H1 (cell line): Measurements from ENCODE around the gene KRTAP12-2. TPM values are rescaled to one million over a fixed set of nuclear protein-coding genes. Genes with fewer than 3 reads are reported as not detected.

Experiments
- CTCF ChIA-PET: fragments of 300-600 bp; sonication (Branson Sonifier 250); formaldehyde crosslinking; loops from one replicate; lab custom pipeline; 2021; ENCODE audit not compliant: partially characterized antibody; lab: Charles Lee
- POLR2A ChIA-PET: fragments of 300-600 bp; sonication (Branson Sonifier 250); formaldehyde crosslinking; loops from one replicate; lab custom pipeline; 2021; ENCODE audit warnings: inconsistent platforms; ENCODE audit not compliant: partially characterized antibody; lab: Charles Lee
- DNase-seq, 2 experiments: peaks; one replicate each; pipeline versions ENCODE4 v3.0.0 to v3.0.0-alpha.2; 2010 to 2022; ENCODE audit warnings: low spot score in 2 of 2, low read depth in 1 of 2, mixed read lengths in 1 of 2
- FAIRE-seq: peaks from 2 replicates; lab custom pipeline; 2011; peaks lifted over from hg19 to GRCh38; lab: Jason Lieb, UNC
- H2AFZ ChIP-seq: 2 replicates; pipeline ENCODE4 v1.8.1; 2012; ENCODE audit warnings: low read length, inconsistent platforms
- H2AK5ac ChIP-seq: 2 replicates; pipeline ENCODE4 v1.6.1; 2013; ENCODE audit warnings: low read depth, low read length
- H2BK120ac ChIP-seq: replicated peaks from 2 replicates; pipeline ENCODE3; 2013; ENCODE audit warnings: low read depth, low read length, inconsistent platforms
- H2BK12ac ChIP-seq: 2 replicates; pipeline ENCODE4 v1.6.1; 2013; ENCODE audit warnings: low read depth, low read length
- H2BK15ac ChIP-seq: 2 replicates; pipeline ENCODE4 v1.6.1; 2013; ENCODE audit warnings: low read length
- H2BK20ac ChIP-seq: 2 replicates; pipeline ENCODE4 v1.6.1; 2013; ENCODE audit warnings: low read length
- H2BK5ac ChIP-seq: 2 replicates; pipeline ENCODE4 v1.6.1; 2013; ENCODE audit warnings: low read depth, low read length
- H3K14ac ChIP-seq: 2 replicates; pipeline ENCODE4 v1.6.1; 2013; ENCODE audit warnings: inconsistent platforms; ENCODE audit not compliant: insufficient read length
- H3K18ac ChIP-seq: 2 replicates; pipeline ENCODE4 v1.6.1; 2013; ENCODE audit warnings: low read length; ENCODE audit errors: extremely low read depth
- H3K23ac ChIP-seq: 2 replicates; pipeline ENCODE4 v1.6.1; 2013; ENCODE audit warnings: inconsistent platforms; ENCODE audit not compliant: insufficient read length
- H3K23me2 ChIP-seq: 2 replicates; pipeline ENCODE4 v1.6.1; 2013; ENCODE audit warnings: low read depth, low read length
- H3K27ac ChIP-seq: 2 replicates; pipeline ENCODE4 v1.6.1; 2011; ENCODE audit warnings: low read depth, low read length, inconsistent platforms
- H3K27me3 ChIP-seq, 4 experiments: replicated peaks in 1 of 4; 1 replicate in 1 of 4; 2 replicates in 3 of 4; pipeline versions ENCODE4 v1.6.1 to v1.8.1; 2011 to 2013; ENCODE audit warnings: low read length in 3 of 4, mild to moderate bottlenecking in 3 of 4, inconsistent platforms in 2 of 4, mixed read lengths in 2 of 4, moderate library complexity in 1 of 4; ENCODE audit not compliant: control insufficient read depth in 3 of 4, insufficient read depth in 3 of 4; ENCODE audit errors: extremely low read depth in 1 of 4
- H3K36me3 ChIP-seq, 4 experiments: 2 replicates each; pipeline versions ENCODE4 v1.6.1 to v1.8.1; 2011 to 2013; ENCODE audit warnings: mild to moderate bottlenecking in 4 of 4, low read length in 3 of 4, moderate library complexity in 2 of 4, control low read depth in 1 of 4, inconsistent platforms in 1 of 4; ENCODE audit not compliant: insufficient read depth in 4 of 4, control insufficient read depth in 2 of 4
- H3K4ac ChIP-seq: replicated peaks from 2 replicates; pipeline ENCODE3; 2013; ENCODE audit warnings: low read length, low read depth, mixed read lengths, inconsistent platforms; ENCODE audit not compliant: insufficient read length
- H3K4me1 ChIP-seq, 4 experiments: replicated peaks in 1 of 4; 1 replicate in 1 of 4; 2 replicates in 3 of 4; pipeline versions ENCODE4 v1.6.1 to v1.8.1; 2011 to 2013; ENCODE audit warnings: low read length in 3 of 4, inconsistent platforms in 2 of 4, mixed read lengths in 1 of 4; ENCODE audit not compliant: insufficient read depth in 4 of 4, control insufficient read depth in 3 of 4
- H3K4me2 ChIP-seq, 2 experiments: 2 replicates each; pipeline versions ENCODE4 v1.6.1 to v1.8.1; 2011 to 2013; ENCODE audit warnings: low read depth in 2 of 2, low read length in 2 of 2, control low read depth in 1 of 2, inconsistent platforms in 1 of 2, mild to moderate bottlenecking in 1 of 2; ENCODE audit not compliant: insufficient read depth in 1 of 2
- H3K4me3 ChIP-seq, 4 experiments: fragments of 200-600, 300-600 bp in 1 of 4; sonication (generic), shearing (Covaris generic), sonication (Bioruptor Twin) in 1 of 4; 2 replicates each; pipeline versions ENCODE4 v1.5.1 to v1.8.1; 2011 to 2016; ENCODE audit warnings: low read length in 4 of 4, low read depth in 3 of 4, control low read depth in 2 of 4, inconsistent platforms in 2 of 4, mild to moderate bottlenecking in 2 of 4, mixed read lengths in 1 of 4, moderate library complexity in 1 of 4; ENCODE audit not compliant: insufficient read depth in 2 of 4; ENCODE audit errors: extremely low read depth in 1 of 4
- H3K56ac ChIP-seq: replicated peaks from 2 replicates; pipeline ENCODE3; 2013; ENCODE audit warnings: low read depth, mild to moderate bottlenecking, mixed read lengths, low read length, inconsistent platforms; ENCODE audit not compliant: insufficient read length
- H3K79me1 ChIP-seq: 2 replicates; pipeline ENCODE4 v1.6.1; 2013; ENCODE audit warnings: low read depth, low read length, control low read depth
- H3K79me2 ChIP-seq, 2 experiments: 2 replicates each; pipeline versions ENCODE4 v1.6.1 to v1.8.1; 2012 to 2013; ENCODE audit warnings: low read length in 2 of 2, mild to moderate bottlenecking in 2 of 2, inconsistent platforms in 1 of 2; ENCODE audit not compliant: insufficient read depth in 2 of 2, control insufficient read depth in 1 of 2
- H3K9ac ChIP-seq, 4 experiments: replicated peaks in 1 of 4; 1 replicate in 1 of 4; 2 replicates in 3 of 4; pipeline versions ENCODE4 v1.6.1 to v1.8.1; 2011 to 2013; ENCODE audit warnings: low read depth in 3 of 4, low read length in 3 of 4, control low read depth in 2 of 4, mild to moderate bottlenecking in 2 of 4, moderate library complexity in 2 of 4, inconsistent platforms in 1 of 4; ENCODE audit errors: extremely low read depth in 1 of 4
- H3K9me3 ChIP-seq, 2 experiments: 2 replicates each; pipeline versions ENCODE4 v1.6.1 to v1.8.1; 2012 to 2013; ENCODE audit warnings: mild to moderate bottlenecking in 2 of 2, moderate library complexity in 2 of 2, control low read depth in 1 of 2, inconsistent platforms in 1 of 2, low read depth in 1 of 2, low read length in 1 of 2, mixed read lengths in 1 of 2; ENCODE audit not compliant: insufficient read depth in 2 of 2
- H4K20me1 ChIP-seq, 2 experiments: replicated peaks in 1 of 2; 2 replicates each; pipeline versions ENCODE3 to v1.8.1; 2011 to 2013; ENCODE audit warnings: inconsistent platforms in 2 of 2, low read length in 2 of 2, mild to moderate bottlenecking in 1 of 2; ENCODE audit not compliant: insufficient read depth in 2 of 2, control insufficient read depth in 1 of 2
- H4K5ac ChIP-seq: 2 replicates; pipeline ENCODE4 v1.6.1; 2013; ENCODE audit warnings: low read length, low read depth, mixed read lengths, inconsistent platforms; ENCODE audit not compliant: insufficient read length
- H4K8ac ChIP-seq: 2 replicates; pipeline ENCODE4 v1.8.0; 2013; ENCODE audit warnings: mild to moderate bottlenecking, moderate library complexity, low read length, inconsistent platforms; ENCODE audit not compliant: insufficient read depth; ENCODE audit errors: extremely low read depth
- H4K91ac ChIP-seq: replicated peaks from 2 replicates; pipeline ENCODE3; 2013; ENCODE audit warnings: low read length, mixed read lengths, inconsistent platforms; ENCODE audit not compliant: insufficient read length
- ATF3 ChIP-seq: IDR thresholded peaks from 2 replicates; pipeline ENCODE4 v1.6.1; 2011; ENCODE audit warnings: low read depth, mild to moderate bottlenecking, low read length; ENCODE audit not compliant: insufficient read depth
- WGBS, 2 experiments: shearing (Covaris generic) in 1 of 2; methylation state at CpG; one replicate each; pipeline versions ENCODE4 v1.1.6 to v1.1.7; 2013 to 2015; ENCODE audit warnings: low lambda C conversion rate in 2 of 2, mixed read lengths in 2 of 2, inconsistent platforms in 1 of 2, low coverage in 1 of 2, missing lambda C conversion rate in 1 of 2; ENCODE audit not compliant: insufficient replicate concordance in 2 of 2, insufficient coverage in 1 of 2, insufficient read length in 1 of 2; ENCODE audit errors: extremely low coverage in 1 of 2, missing lambda C conversion rate in 1 of 2; 5-methylcytosine and 5-hydroxymethylcytosine counted together
- polyA plus RNA-seq, 7 experiments: library from polyadenylated mRNA; depleted of rRNA in 3 of 7; stranded (reverse) in 5 of 7; unstranded in 2 of 7; fragments of >200 nt in 5 of 7; fragments of 200-250 nt in 2 of 7; gene quantifications; 1 replicate in 5 of 7; 2 replicates in 1 of 7; 4 replicates in 1 of 7; pipeline versions ENCODE4 v1.2.1 to v1.2.3, GENCODE V29; 2011 to 2013; ENCODE audit warnings: missing spikeins in 2 of 7, mixed read lengths in 2 of 7
- total RNA-seq: library from RNA; stranded (reverse); fragmentation: NEBNext Ultra II Directional; extraction: Animal tissue kit (Norgen Biotek cat#: 25700); gene quantifications from 2 replicates; pipeline ENCODE4 v1.2.1, GENCODE V29; 2021

KRTAP12-2 gene
- total and polyA plus RNA-seq, 2 of the 8 experiments (the other 6 are each of a cell fraction or from before 2014, with no cell fraction given): 0.50 TPM; not detected in 1

DNA sequence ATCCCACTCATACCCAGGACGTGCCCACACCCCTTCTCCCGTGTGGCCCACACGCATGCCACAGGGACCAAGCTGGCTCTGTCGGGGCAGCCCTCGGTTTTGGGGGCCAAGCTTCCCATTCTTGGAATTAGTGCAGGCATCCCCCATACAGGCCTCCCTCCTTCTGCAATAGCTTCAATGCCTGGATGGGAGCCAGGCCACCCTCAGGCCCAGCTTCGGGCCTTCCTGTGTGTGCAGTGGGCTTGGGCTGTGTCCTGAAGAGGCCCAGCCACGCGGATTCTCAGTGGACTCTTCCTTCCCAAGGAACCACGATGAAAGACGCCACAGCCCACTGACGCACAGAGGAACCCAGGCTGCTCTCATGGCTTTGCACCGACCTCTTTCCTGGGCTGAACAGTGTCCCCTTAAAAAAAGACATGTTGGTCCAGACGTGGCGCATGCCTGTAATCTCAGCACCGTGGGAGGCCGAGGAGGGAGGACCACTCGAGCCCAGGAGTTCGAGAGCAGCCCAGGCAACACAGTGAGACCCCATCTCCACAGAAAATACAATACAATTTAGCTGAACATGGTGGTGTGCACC is 17.1 kb downstream of the KRTAP12-2 start:
- H3K56ac ChIP-seq: no peak overlapping the region
- H3K14ac ChIP-seq: no peak overlapping the region
- H3K4me1 ChIP-seq: peaks cover 0 to 14% (median 4%) of the 10 kb centered on the region in 4 experiments; a peak in 3 of 7 replicates
- DNase-seq: no peak
- no peak overlapping the region for H2BK15ac ChIP-seq
- CTCF ChIA-PET: interaction anchor here (0.7 to 1.3 kb wide), 3 partner anchors 26 to 144 kb away, joined by 3 to 4 read pairs (median 3); no protein-coding TSS in a partner anchor
- no peak overlapping the region for H4K5ac ChIP-seq
- no peaks in the 10 kb centered on the region for H3K36me3 ChIP-seq
- no peak overlapping the region for H3K4ac ChIP-seq
- no peak for FAIRE-seq
- no peak overlapping the region for H2BK12ac ChIP-seq
- POLR2A ChIA-PET: no interaction called here
- H4K91ac ChIP-seq: no peak overlapping the region
- no peak overlapping the region for H2BK20ac ChIP-seq
- H3K9me3 ChIP-seq: no peaks in the 10 kb centered on the region; a peak in 1 of 4 replicates
- H3K18ac ChIP-seq: no peak overlapping the region
- H2BK120ac ChIP-seq: no peak overlapping the region
- H3K23ac ChIP-seq: no peak overlapping the region
- H4K8ac ChIP-seq: peak overlapping the region; percentile 51; the same call in 1 of the 2 replicates
- no peak overlapping the region for H3K4me2 ChIP-seq
- H3K4me3 ChIP-seq: no peak overlapping the region
- H3K9ac ChIP-seq: no peak overlapping the region
- H3K23me2 ChIP-seq: no peaks in the 10 kb centered on the region
- peaks cover 0 to 2% (median 0%) of the 10 kb centered on the region in 4 experiments; a peak in 1 of 7 replicates for H3K27me3 ChIP-seq
- WGBS, 2 experiments: 88% methylated on average over 18 of the region's 18 CpGs; no CpG with 5 or more reads in 1 of the 2 experiments
- no peak overlapping the region for H3K27ac ChIP-seq
- no peak overlapping the region for H2AFZ ChIP-seq
- no peak overlapping the region for H2AK5ac ChIP-seq
- no peaks in the 10 kb centered on the region; the same call in 1 of the 2 replicates for H3K79me1 ChIP-seq
- no peak overlapping the region for H2BK5ac ChIP-seq
- no peaks in the 10 kb centered on the region for H4K20me1 ChIP-seq
- no peaks in the 10 kb centered on the region for H3K79me2 ChIP-seq
- no peak for TF ChIP-seq ATF3
